K562 (cell line): ENCODE results near the gene MTMR3. TPM values are rescaled to one million over a fixed set of nuclear protein-coding genes. Genes with fewer than 3 reads are reported as not detected.
A peak's percentile ranks its signal among the peaks of the same experiment; 100 is the strongest.

ENCODE experiments used
- ATAC-seq: fragments of 200-7000 bp; cut with Tn5 transposase; 3 replicates; pipeline ENCODE4 v1.9.1; 2020; ENCODE audit warnings: moderate library complexity
- BruUV-seq: library from RNA; stranded (reverse); fragments of 400-500 nt; replicated peaks from 2 replicates; lab custom pipeline; 2021; lab: Mats Ljungman, UMichigan
- CTCF ChIA-PET: fragments of 300-600 bp; formaldehyde crosslinking; extraction: SDS; loops from one replicate; lab custom pipeline; 2021; ENCODE audit warnings: low intra/inter-chr PET ratio; lab: Yijun Ruan, JAX
- POLR2A ChIA-PET: fragments of 300-600, 350-650 bp; sonication (Branson Sonifier 250); formaldehyde crosslinking; extraction: SDS; loops from one replicate; lab custom pipeline; 2021; ENCODE audit warnings: antibody characterized with exemption, inconsistent platforms; lab: Yijun Ruan, JAX
- DNase-seq, 4 experiments: peaks; one replicate each; pipeline versions ENCODE4 v3.0.0 to v3.0.0-alpha.2; 2011 to 2018; ENCODE audit warnings: low spot score in 3 of 4, mixed read lengths in 3 of 4; ENCODE audit errors: extremely low read depth in 1 of 4
- FAIRE-seq: peaks from 2 replicates; lab custom pipeline; 2011; peaks lifted over from hg19 to GRCh38; lab: Jason Lieb, UNC
- H2AFZ ChIP-seq: 2 replicates; pipeline ENCODE4 v1.6.0; 2011; ENCODE audit warnings: low read depth, low read length, control low read depth, inconsistent platforms
- H3K27ac ChIP-seq: fragments of 200-600 bp; 3 replicates; pipeline ENCODE4 v1.8.0; 2011; ENCODE audit warnings: low read depth, mild to moderate bottlenecking, control low read depth, inconsistent platforms, low read length, moderate library complexity, mixed read lengths; ENCODE audit errors: extremely low read depth
- H3K27me3 ChIP-seq, 2 experiments: fragments of 300-600 bp in 1 of 2; 2 replicates in 1 of 2; 3 replicates in 1 of 2; pipeline versions ENCODE4 v1.6.0 to v1.8.0; 2011; ENCODE audit warnings: inconsistent platforms in 2 of 2, low read length in 2 of 2, mild to moderate bottlenecking in 1 of 2, mixed read lengths in 1 of 2, moderate library complexity in 1 of 2; ENCODE audit not compliant: control insufficient read depth in 2 of 2, insufficient read depth in 2 of 2
- H3K36me3 ChIP-seq: fragments of 300-600 bp; 3 replicates; pipeline ENCODE4 v1.8.0; 2011; ENCODE audit warnings: mild to moderate bottlenecking, low read length, inconsistent platforms; ENCODE audit not compliant: control insufficient read depth, insufficient read depth
- H3K4me1 ChIP-seq, 2 experiments: fragments of 200-600 bp in 1 of 2; replicated peaks in 1 of 2; 2 replicates in 1 of 2; 3 replicates in 1 of 2; pipeline versions ENCODE4 v1.5.1 to v1.8.0; 2011; ENCODE audit warnings: inconsistent platforms in 2 of 2, low read length in 2 of 2, mild to moderate bottlenecking in 1 of 2, mixed read lengths in 1 of 2, moderate library complexity in 1 of 2; ENCODE audit not compliant: control insufficient read depth in 2 of 2, insufficient read depth in 2 of 2
- H3K4me2 ChIP-seq: 2 replicates; pipeline ENCODE4 v1.6.1; 2011; ENCODE audit warnings: low read length, control low read depth, inconsistent platforms, mixed read lengths; ENCODE audit not compliant: insufficient read depth
- H3K4me3 ChIP-seq: fragments of 200-600 bp; sonication (generic), shearing (Covaris generic); 2 replicates; pipeline ENCODE4 v1.5.1; 2016; ENCODE audit warnings: control low read depth, inconsistent platforms
- H3K79me2 ChIP-seq: fragments of 200-600 bp; 3 replicates; pipeline ENCODE4 v1.8.0; 2011; ENCODE audit warnings: low read length, inconsistent platforms; ENCODE audit not compliant: control insufficient read depth, insufficient read depth
- H3K9ac ChIP-seq, 2 experiments: 2 replicates each; pipeline versions ENCODE4 v1.6.0 to v1.6.1; 2011; ENCODE audit warnings: low read depth in 2 of 2, low read length in 2 of 2, control low read depth in 1 of 2, inconsistent platforms in 1 of 2, mild to moderate bottlenecking in 1 of 2, mixed read lengths in 1 of 2; ENCODE audit not compliant: insufficient read depth in 1 of 2
- H3K9me1 ChIP-seq: one replicate; pipeline ENCODE4 v1.6.0; 2011; ENCODE audit warnings: inconsistent platforms, mild to moderate bottlenecking, low read length, moderate library complexity; ENCODE audit not compliant: control insufficient read depth, insufficient read depth
- H3K9me3 ChIP-seq: replicated peaks from 2 replicates; pipeline ENCODE4 v1.5.1; 2011; ENCODE audit warnings: low read depth, low read length, inconsistent platforms; ENCODE audit not compliant: control insufficient read depth, insufficient read depth
- H4K20me1 ChIP-seq: replicated peaks from 2 replicates; pipeline ENCODE4 v1.6.1; 2011; ENCODE audit warnings: low read length, inconsistent platforms, mixed read lengths; ENCODE audit not compliant: control insufficient read depth, insufficient read depth
- ADNP ChIP-seq: fragments of 200-800 bp; sonication (Bioruptor generic); IDR thresholded peaks from 2 replicates; pipeline ENCODE4 v1.6.1; 2016; ENCODE audit warnings: missing genetic modification characterization, missing compliant biosample characterization
- CREBBP ChIP-seq: IDR thresholded peaks from one replicate; pipeline ENCODE4 v1.6.1; 2012; ENCODE audit warnings: low read depth, mild to moderate bottlenecking, control low read depth, inconsistent platforms, low read length
- FOXJ3 ChIP-seq: sonication (generic); formaldehyde crosslinking; IDR thresholded peaks from 2 replicates; pipeline ENCODE4 v1.4.0; 2020; ENCODE audit warnings: mild to moderate bottlenecking, missing genetic modification reagents
- GABPB2 ChIP-seq: fragments of 250-450 bp; sonication (Bioruptor Pico); conservative IDR thresholded peaks from 2 replicates; pipeline ENCODE4 v1.5.1; 2021; ENCODE audit warnings: mild to moderate bottlenecking
- GATAD2B ChIP-seq: fragments of 450-650 bp; IDR thresholded peaks from 2 replicates; pipeline ENCODE4 v1.6.1; 2017; ENCODE audit warnings: mild to moderate bottlenecking, borderline replicate concordance
- GTF2A2 ChIP-seq: IDR thresholded peaks from 2 replicates; pipeline ENCODE4 v1.6.1; 2016; ENCODE audit warnings: mild to moderate bottlenecking, missing genetic modification characterization, missing compliant biosample characterization
- HDAC2 ChIP-seq: fragments of 450-650 bp; IDR thresholded peaks from 2 replicates; pipeline ENCODE4 v1.6.1; 2016; ENCODE audit warnings: mild to moderate bottlenecking
- MAX ChIP-seq: sonication (generic); formaldehyde crosslinking; IDR thresholded peaks from 2 replicates; pipeline ENCODE4 v1.9.0; 2022; ENCODE audit warnings: mild to moderate bottlenecking, missing genetic modification reagents
- NCOA6 ChIP-seq: fragments of 450-650 bp; IDR thresholded peaks from 2 replicates; pipeline ENCODE4 v1.6.1; 2017; ENCODE audit warnings: mild to moderate bottlenecking
- POLR2AphosphoS2 ChIP-seq: IDR thresholded peaks from 2 replicates; pipeline ENCODE4 v1.6.1; 2012; ENCODE audit warnings: low read length, improper control_type of control experiment
- PRPF4 ChIP-seq: fragments of 200-400 bp; formaldehyde crosslinking; IDR thresholded peaks from one replicate; pipeline ENCODE4 v1.6.1; 2017; ENCODE audit warnings: low read length, low read depth, mild to moderate bottlenecking; ENCODE audit not compliant: insufficient read depth, poor library complexity, severe bottlenecking
- RAD51 ChIP-seq: fragments of 450-650 bp; IDR thresholded peaks from 2 replicates; pipeline ENCODE4 v1.7.1; 2016; ENCODE audit warnings: low read depth, mild to moderate bottlenecking, borderline replicate concordance
- RCOR1 ChIP-seq, 2 experiments: IDR thresholded peaks; 2 replicates each; pipeline ENCODE4 v1.6.1; 2012; ENCODE audit warnings: low read depth in 2 of 2, low read length in 2 of 2, borderline replicate concordance in 1 of 2, improper control_type of control experiment in 1 of 2
- TAF9B ChIP-seq: fragments of 450-650 bp; IDR thresholded peaks from 2 replicates; pipeline ENCODE4 v1.6.1; 2018; ENCODE audit warnings: mild to moderate bottlenecking; ENCODE audit not compliant: partially characterized antibody
- THRB ChIP-seq: fragments of 450-650 bp; formaldehyde crosslinking; conservative IDR thresholded peaks from 2 replicates; pipeline ENCODE4 v1.4.0; 2022; ENCODE audit warnings: mild to moderate bottlenecking, missing genetic modification characterization
- ZNF592 ChIP-seq: fragments of 450-650 bp; IDR thresholded peaks from 2 replicates; pipeline ENCODE4 v1.6.1; 2017; ENCODE audit warnings: antibody characterized with exemption, mild to moderate bottlenecking
- WGBS: fragments of 100-300 bp; shearing (Covaris generic); methylation state at CpG from one replicate; pipeline ENCODE4 v1.1.6; 2016; ENCODE audit warnings: low coverage, mixed read lengths; ENCODE audit not compliant: insufficient coverage; ENCODE audit errors: missing lambda C conversion rate; 5-methylcytosine and 5-hydroxymethylcytosine counted together
- in situ Hi-C: fragments of 300-500 bp; cut with MboI; formaldehyde crosslinking; loops from 4 replicates; pipeline ENCODE4 v1.15.0; 2018; ENCODE audit warnings: inconsistent platforms, mixed read lengths
- intact Hi-C: fragments of 100-400 bp; cut with micrococcal nuclease; formaldehyde crosslinking; loops from 2 replicates; pipeline ENCODE4 v1.14.2; 2022
- polyA plus RNA-seq, 8 experiments: library from polyadenylated mRNA; depleted of rRNA in 4 of 8; stranded (reverse) in 5 of 8; unstranded in 3 of 8; fragments of >200 nt; fragmentation: Nextera tagmentation in 2 of 8; fragmentation: Illumina TruSeq in 1 of 8; extraction: Ambion mirVana in 2 of 8; extraction: Trizol in 1 of 8; gene quantifications; 2 replicates each; pipeline versions ENCODE4 v1.2.1 to v1.2.3, GENCODE V29; 2011 to 2014; ENCODE audit warnings: inconsistent platforms in 1 of 8, missing spikeins in 1 of 8
- total RNA-seq, 7 experiments: library from RNA; depleted of rRNA in 6 of 7; stranded (reverse); fragments of >200 nt in 6 of 7; fragmentation: Illumina TruSeq in 2 of 7; extraction: Trizol in 2 of 7; gene quantifications; 2 replicates each; pipeline versions ENCODE4 v1.2.1 to v1.2.3, GENCODE V29; 2011 to 2021; ENCODE audit warnings: low replicate concordance in 1 of 7

Gene MTMR3
- total and polyA plus RNA-seq, 9 of the 15 experiments (the other 6 are each of a cell fraction or from before 2014, with no cell fraction given) = 1.6 to 13.7 (median 7.9) TPM

GRCh38 chr22:29840498-29840897, 42.5 kb upstream of the MTMR3 start (continued):
- TF ChIP-seq RAD51 (no peak), NCOA6 (no peak), PRPF4 (no peak), TAF9B (no peak), HDAC2 (peak; percentile 68; the same call in 1 of the 2 replicates), RCOR1 (IDR thresholded peaks at IDR 0.05; ENCODE audit: borderline replicate concordance in 1 of 2, low read depth in 2 of 2, low read length in 2 of 2) (peak; percentile 35 to 82; a peak in 3 of 4 replicates), GABPB2 (CRISPR knock-in tag) (no peak), GATAD2B (no peak), CREBBP (no peak)

GRCh38 chr22:29842172-29842571, 40.8 kb upstream of the MTMR3 start:
- no peaks in the 10 kb centered on the region for H3K27me3 ChIP-seq
- no peak for TF ChIP-seq ZNF592
- no peak for TF ChIP-seq FOXJ3 (CRISPR knock-in tag)
- no peak for TF ChIP-seq GTF2A2 (tag)
- no peak for TF ChIP-seq POLR2AphosphoS2
- no peak for TF ChIP-seq MAX (CRISPR knock-in tag)
- TF ChIP-seq THRB (CRISPR knock-in tag) = no peak
- peak; percentile 45; the same call in 1 of the 2 replicates for TF ChIP-seq ADNP (tag)
- ATAC-seq (no peak), DNase-seq (no peak), FAIRE-seq (no peak)
- H4K20me1 ChIP-seq = no peaks in the 10 kb centered on the region
- in situ Hi-C loops = no loop called here
- no peak overlapping the region for H2AFZ ChIP-seq
- peaks cover 6 to 18% of the 10 kb centered on the region in 2 experiments; a peak in 4 of 5 replicates for H3K4me1 ChIP-seq
- POLR2A ChIA-PET = no interaction called here
- no peaks in the 10 kb centered on the region for H3K9me1 ChIP-seq
- no peak overlapping the region for H3K4me3 ChIP-seq
- H3K9ac ChIP-seq = no peak overlapping the region
- peaks cover 9% of the 10 kb centered on the region for H3K79me2 ChIP-seq
- H3K9me3 ChIP-seq = no peaks in the 10 kb centered on the region; the same call in 1 of the 2 replicates
- intact Hi-C loops = no loop called here
- H3K27ac ChIP-seq = no peak overlapping the region
- CTCF ChIA-PET = no interaction called here
- H3K4me2 ChIP-seq = no peak overlapping the region
- WGBS = 90% methylated on average over 1 of the region's 2 CpGs
- H3K36me3 ChIP-seq = no peaks in the 10 kb centered on the region
- BruUV-seq = no TSS peak
